NT2/D1 (cell line): ENCODE measurements around the gene ASPG.

Experiments
- SUZ12 ChIP-seq: IDR thresholded peaks from 2 replicates; pipeline ENCODE4 v1.6.1; 2011; ENCODE audit not compliant: insufficient read length, insufficient read depth; ENCODE audit errors: extremely low read depth
- YY1 ChIP-seq: IDR thresholded peaks from 2 replicates; pipeline ENCODE4 v1.6.1; 2011; ENCODE audit not compliant: insufficient read length, insufficient read depth
- ZNF274 ChIP-seq: IDR thresholded peaks from 2 replicates; pipeline ENCODE4 v1.6.1; 2011; ENCODE audit warnings: mild to moderate bottlenecking, low read depth, low read length

GRCh38 chr14:104119119-104119487 lies 33.6 kb downstream of the ASPG start:
- TF ChIP-seq SUZ12 (no peak), YY1 (no peak), ZNF274 (no peak)
